ENCODE measurements around the gene LOC101059915.

The LOC101059915 gene

DNA sequence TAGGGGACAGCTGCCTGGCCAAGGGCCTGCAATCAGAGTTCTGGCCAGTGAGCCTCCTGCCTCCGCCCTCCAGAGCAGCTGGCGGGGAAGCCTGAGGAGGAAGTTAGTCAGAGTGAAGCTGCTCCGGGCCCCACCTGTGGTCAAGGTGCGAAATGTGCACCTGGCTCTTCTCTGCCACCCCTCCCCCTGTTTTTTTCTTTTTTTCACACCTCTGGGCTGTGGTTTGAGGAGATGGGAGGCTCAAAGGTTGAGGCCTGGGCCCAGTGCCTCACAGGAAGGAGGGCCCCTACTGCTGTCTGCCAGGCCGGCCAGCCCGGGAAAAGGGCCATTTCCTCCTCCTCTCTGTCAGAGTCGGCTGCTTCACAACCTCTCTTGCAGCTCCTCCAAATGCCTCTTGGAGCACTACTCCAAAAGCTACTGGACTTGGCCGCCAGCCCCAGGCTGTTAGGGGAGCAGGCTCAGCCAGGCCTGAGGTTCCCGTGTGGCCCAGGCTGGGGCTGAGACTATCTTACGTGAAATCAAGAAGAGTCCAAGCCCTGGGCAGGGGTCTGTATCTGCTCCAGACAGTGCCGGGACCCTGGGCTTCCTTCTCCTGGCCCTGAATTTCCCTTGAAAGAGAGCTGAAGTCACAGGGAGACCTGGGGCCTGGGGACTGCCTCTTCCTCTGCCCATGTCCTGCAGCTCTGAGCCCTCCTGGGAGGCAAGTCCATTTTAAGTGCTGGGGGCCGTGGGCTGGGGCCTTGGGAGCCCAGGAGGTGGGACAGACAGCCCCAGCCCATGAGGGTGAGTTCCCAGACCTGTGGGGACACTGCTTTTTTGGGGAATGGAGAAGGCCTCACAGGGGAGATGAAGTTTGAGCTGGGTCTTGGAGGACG lies 44.5 kb upstream of the LOC101059915 start (continued):
- TF ChIP-seq, protein P1, sequence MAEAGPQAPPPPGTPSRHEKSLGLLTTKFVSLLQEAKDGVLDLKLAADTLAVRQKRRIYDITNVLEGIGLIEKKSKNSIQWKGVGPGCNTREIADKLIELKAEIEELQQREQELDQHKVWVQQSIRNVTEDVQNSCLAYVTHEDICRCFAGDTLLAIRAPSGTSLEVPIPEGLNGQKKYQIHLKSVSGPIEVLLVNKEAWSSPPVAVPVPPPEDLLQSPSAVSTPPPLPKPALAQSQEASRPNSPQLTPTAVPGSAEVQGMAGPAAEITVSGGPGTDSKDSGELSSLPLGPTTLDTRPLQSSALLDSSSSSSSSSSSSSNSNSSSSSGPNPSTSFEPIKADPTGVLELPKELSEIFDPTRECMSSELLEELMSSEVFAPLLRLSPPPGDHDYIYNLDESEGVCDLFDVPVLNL (IDR thresholded peaks at IDR 0.05; ENCODE audit: low read depth, low read length): no peak
- no peak for TF ChIP-seq CHD4 (IDR thresholded peaks at IDR 0.05)
- TF ChIP-seq SIX5 (IDR thresholded peaks at IDR 0.05; ENCODE audit: low read depth, low read length, severe bottlenecking): no peak
- no peak for TF ChIP-seq ZBTB33 (IDR thresholded peaks at IDR 0.05)
- TF ChIP-seq ZBTB11 (CRISPR knock-in tag; IDR thresholded peaks at IDR 0.05): no peak
- no peak for TF ChIP-seq NFIC (IDR thresholded peaks at IDR 0.05; ENCODE audit: low read depth, low read length)
- TF ChIP-seq MEF2B (IDR thresholded peaks at IDR 0.05; ENCODE audit: partially characterized antibody, poor library complexity, severe bottlenecking): peak; percentile 85
- no peak for TF ChIP-seq PBX3 (IDR thresholded peaks at IDR 0.05; ENCODE audit: insufficient replicate concordance, low read depth, low read length)
- no peak for TF ChIP-seq GABPA (IDR thresholded peaks at IDR 0.05; ENCODE audit: low read depth)
- peak; percentile 64; the same call in 1 of the 2 replicates for TF ChIP-seq JUND (IDR thresholded peaks at IDR 0.05; ENCODE audit: low read depth, low read length)
- TF ChIP-seq MXI1 (IDR thresholded peaks at IDR 0.05; ENCODE audit: low read depth, low read length): no peak
- TF ChIP-seq TCF3 (IDR thresholded peaks at IDR 0.05; ENCODE audit: borderline replicate concordance, insufficient read depth, low read depth, low read length): peak; percentile 99
- no peak for TF ChIP-seq YBX1 (IDR thresholded peaks at IDR 0.05)
- TF ChIP-seq SRF (IDR thresholded peaks at IDR 0.05; ENCODE audit: low read depth in 2 of 2, low read length in 2 of 2): peak in 1 of 2 experiments; percentile 15; a peak in 1 of 4 replicates
- TF ChIP-seq, protein P2, sequence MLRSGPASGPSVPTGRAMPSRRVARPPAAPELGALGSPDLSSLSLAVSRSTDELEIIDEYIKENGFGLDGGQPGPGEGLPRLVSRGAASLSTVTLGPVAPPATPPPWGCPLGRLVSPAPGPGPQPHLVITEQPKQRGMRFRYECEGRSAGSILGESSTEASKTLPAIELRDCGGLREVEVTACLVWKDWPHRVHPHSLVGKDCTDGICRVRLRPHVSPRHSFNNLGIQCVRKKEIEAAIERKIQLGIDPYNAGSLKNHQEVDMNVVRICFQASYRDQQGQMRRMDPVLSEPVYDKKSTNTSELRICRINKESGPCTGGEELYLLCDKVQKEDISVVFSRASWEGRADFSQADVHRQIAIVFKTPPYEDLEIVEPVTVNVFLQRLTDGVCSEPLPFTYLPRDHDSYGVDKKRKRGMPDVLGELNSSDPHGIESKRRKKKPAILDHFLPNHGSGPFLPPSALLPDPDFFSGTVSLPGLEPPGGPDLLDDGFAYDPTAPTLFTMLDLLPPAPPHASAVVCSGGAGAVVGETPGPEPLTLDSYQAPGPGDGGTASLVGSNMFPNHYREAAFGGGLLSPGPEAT (IDR thresholded peaks at IDR 0.05; ENCODE audit: low read depth): peak; percentile 94
- TF ChIP-seq IKZF1 (conservative IDR thresholded peaks at IDR 0.05): peak; percentile 99
- TF ChIP-seq HDAC6 (IDR thresholded peaks at IDR 0.05; ENCODE audit: unreplicated experiment): no peak
